ENCODE results near the gene JADE3. TPM values are rescaled to one million over a fixed set of nuclear protein-coding genes. Genes with fewer than 3 reads are reported as not detected.

The JADE3 gene
- total RNA-seq, 4 donors from 2014 or later, result 5.5 to 10.2 (median 9.3) TPM

- no peak for TF ChIP-seq CTCF (IDR thresholded peaks at IDR 0.05)
- TF ChIP-seq POLR2AphosphoS5 (IDR thresholded peaks at IDR 0.05), result no peak
- TF ChIP-seq EP300 (IDR thresholded peaks at IDR 0.05), result no peak
- TF ChIP-seq POLR2A (IDR thresholded peaks at IDR 0.05), result no peak
- Histone ChIP-seq H3K27ac (no peak overlapping the region), H3K4me1 (no peaks in the 10 kb centered on the region), H3K9me3 (no peaks in the 10 kb centered on the region), H3K27me3 (no peaks in the 10 kb centered on the region), H3K4me3 (no peak overlapping the region), H3K36me3 (no peaks in the 10 kb centered on the region)
- ATAC-seq, result no peak
- WGBS, 2 donors (ENCODE audit: low coverage in 1 of 2), result 50 to 93% methylated on average over 3 to 4 of the region's 9 CpGs
These were observed 168.1 kb downstream of the JADE3 start for GRCh38 chrX:47080215-47080914.

- no peak overlapping the region for H3K27ac ChIP-seq
- no peaks in the 10 kb centered on the region for H3K27me3 ChIP-seq
- TF ChIP-seq EP300 (IDR thresholded peaks at IDR 0.05), result no peak
- no peak for TF ChIP-seq CTCF (IDR thresholded peaks at IDR 0.05)
- no peak for TF ChIP-seq POLR2A (IDR thresholded peaks at IDR 0.05)
- TF ChIP-seq POLR2AphosphoS5 (IDR thresholded peaks at IDR 0.05), result no peak
- no peaks in the 10 kb centered on the region for H3K9me3 ChIP-seq
- 60 to 76% methylated on average over 2 of the region's 5 CpGs for WGBS, 2 donors (ENCODE audit: low coverage in 1 of 2)
- H3K36me3 ChIP-seq, result no peaks in the 10 kb centered on the region
- H3K4me1 ChIP-seq, result no peaks in the 10 kb centered on the region
- no peak overlapping the region for H3K4me3 ChIP-seq
- ATAC-seq, result no peak
These were observed 168.7 kb downstream of the JADE3 start for GRCh38 chrX:47080915-47081236.

GRCh38 chrX:47091149-47091775, 179.0 kb downstream of the JADE3 start:
- Histone ChIP-seq H3K4me3 (no peak overlapping the region), H3K9me3 (no peaks in the 10 kb centered on the region), H3K27ac (no peak overlapping the region), H3K27me3 (no peaks in the 10 kb centered on the region), H3K36me3 (no peaks in the 10 kb centered on the region), H3K4me1 (no peaks in the 10 kb centered on the region)
- TF ChIP-seq POLR2AphosphoS5 (IDR thresholded peaks at IDR 0.05) (no peak), EP300 (IDR thresholded peaks at IDR 0.05) (no peak), CTCF (IDR thresholded peaks at IDR 0.05) (no peak), POLR2A (IDR thresholded peaks at IDR 0.05) (no peak)
- 50 to 57% methylated on average over 1 to 3 of the region's 4 CpGs for WGBS, 2 donors (ENCODE audit: low coverage in 1 of 2)
- ATAC-seq, result no peak

- WGBS, 2 donors (ENCODE audit: low coverage in 1 of 2), result 0 to 15% methylated on average over 1 of the region's 1 CpG
- H3K36me3 ChIP-seq, result no peaks in the 10 kb centered on the region
- no peaks in the 10 kb centered on the region for H3K9me3 ChIP-seq
- H3K27me3 ChIP-seq, result no peaks in the 10 kb centered on the region
- no peaks in the 10 kb centered on the region for H3K4me1 ChIP-seq
- no peak overlapping the region for H3K4me3 ChIP-seq
- H3K27ac ChIP-seq, result no peak overlapping the region
- ATAC-seq, result no peak
- TF ChIP-seq POLR2AphosphoS5 (IDR thresholded peaks at IDR 0.05), result no peak
- peak in 3 of 4 experiments; percentile 31 to 46 (median 31) for TF ChIP-seq CTCF (IDR thresholded peaks at IDR 0.05)
- TF ChIP-seq POLR2A (IDR thresholded peaks at IDR 0.05), result no peak
These were observed 181.0 kb downstream of the JADE3 start for GRCh38 chrX:47093248-47093647.

GRCh38 chrX:47093860-47094259, 181.6 kb downstream of the JADE3 start:
- no peaks in the 10 kb centered on the region for H3K36me3 ChIP-seq
- ATAC-seq, result no peak
- no peaks in the 10 kb centered on the region for H3K4me1 ChIP-seq
- no peak for TF ChIP-seq CTCF (IDR thresholded peaks at IDR 0.05)
- no peak for TF ChIP-seq EP300 (IDR thresholded peaks at IDR 0.05)
- TF ChIP-seq POLR2A (IDR thresholded peaks at IDR 0.05), result no peak
- no peak for TF ChIP-seq POLR2AphosphoS5 (IDR thresholded peaks at IDR 0.05)
- H3K27me3 ChIP-seq, result no peaks in the 10 kb centered on the region
- H3K4me3 ChIP-seq, result no peak overlapping the region
- no peak overlapping the region for H3K27ac ChIP-seq
- H3K9me3 ChIP-seq, result no peaks in the 10 kb centered on the region
- WGBS, 2 donors (ENCODE audit: low coverage in 1 of 2), result 69 to 87% methylated on average over 7 of the region's 11 CpGs
